CD4-positive, alpha-beta T cell treated with Interleukin-10 for 1 hour (primary cell): Measurements from ENCODE around the gene ADAMTS2.

ENCODE experiments used
- DNase-seq: peaks from one replicate; pipeline ENCODE4 v3.0.0-alpha.2; 2020

Gene ADAMTS2

DNA sequence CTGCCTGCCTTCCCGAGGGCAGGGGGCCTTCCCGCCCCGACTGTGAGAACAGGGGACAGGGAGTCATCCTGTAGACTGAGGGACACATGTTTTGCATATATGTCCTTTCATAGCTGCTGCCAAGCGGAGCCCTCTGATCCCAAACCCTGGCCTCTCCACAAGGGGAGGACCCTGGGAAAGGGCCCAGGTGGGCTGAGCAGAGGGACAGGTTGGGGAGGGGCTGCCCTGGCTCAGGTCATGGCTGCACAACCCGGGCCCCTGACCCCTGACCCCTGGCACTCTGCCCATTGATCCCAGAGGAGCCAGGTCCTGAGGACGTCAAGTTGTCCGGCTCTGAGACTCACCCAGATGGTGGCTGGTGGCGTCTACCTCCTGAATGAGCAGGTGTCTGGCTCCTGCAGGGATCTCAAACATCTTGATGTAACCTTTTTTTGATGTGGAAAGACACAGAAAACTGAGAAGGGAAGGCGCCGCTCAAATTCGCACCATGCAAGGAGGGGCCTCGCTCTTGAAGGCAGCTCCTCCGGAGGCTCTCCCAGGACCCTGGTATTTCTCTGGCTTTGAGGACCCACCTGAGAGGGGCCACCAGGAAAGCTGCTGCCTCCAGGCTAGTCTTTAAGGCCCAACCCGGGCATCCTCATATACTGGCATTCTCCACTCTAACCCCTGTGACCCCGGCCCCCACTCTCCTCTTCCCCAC lies 213.2 kb downstream of the ADAMTS2 start:
- no peak for DNase-seq

DNA sequence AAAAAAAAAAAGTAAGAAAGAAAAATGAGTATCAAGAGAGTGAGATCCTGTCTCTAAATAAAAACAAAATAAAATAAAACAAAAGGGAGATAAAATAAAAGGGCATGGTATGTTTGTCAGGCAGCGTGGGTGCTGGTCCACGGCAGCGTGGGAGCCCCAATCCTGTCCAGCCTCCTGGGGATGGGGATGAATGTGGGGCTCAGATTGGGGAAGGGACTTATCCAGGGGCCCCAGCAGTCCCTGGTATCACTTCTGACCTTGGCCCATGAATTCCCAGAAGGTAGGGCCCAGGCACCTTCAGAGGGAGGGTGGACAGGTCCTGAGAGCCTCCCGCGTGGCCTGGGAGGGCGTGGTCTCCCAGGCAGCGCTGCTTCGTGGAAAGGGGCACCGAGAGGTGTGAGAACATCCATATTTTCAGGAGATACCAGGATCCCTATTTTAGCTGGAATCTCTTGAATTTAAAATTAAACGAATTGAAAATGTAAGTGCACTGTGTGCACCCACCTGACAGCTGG lies 213.9 kb downstream of the ADAMTS2 start:
- no peak for DNase-seq

DNA sequence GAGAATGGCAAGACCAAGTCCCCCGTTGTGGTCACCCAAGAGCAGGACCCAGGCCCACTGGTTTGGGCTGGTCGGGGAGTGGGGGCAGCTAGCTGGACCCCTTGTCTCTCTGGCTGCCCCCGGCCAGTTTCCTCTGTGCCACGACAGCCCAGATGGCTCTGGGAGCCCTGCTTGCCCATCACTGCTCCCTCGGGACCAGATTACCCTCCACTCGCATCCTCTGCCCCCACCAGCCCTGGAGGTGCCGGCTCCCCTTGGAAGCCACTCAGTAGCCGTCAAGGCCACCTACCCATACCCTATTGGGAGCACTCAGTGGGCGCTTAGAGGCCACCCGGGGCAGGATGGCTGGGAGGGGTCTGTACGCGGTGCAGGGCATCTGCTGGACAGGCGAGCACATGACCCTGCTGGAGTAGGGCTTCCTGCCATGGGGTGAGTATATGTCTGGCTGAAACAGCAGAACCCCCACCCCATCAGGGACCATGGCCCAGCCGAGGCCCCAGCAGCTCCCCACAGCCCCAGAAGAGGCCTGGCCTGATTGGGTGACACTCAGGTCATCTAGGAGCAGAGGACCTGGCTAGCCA lies 215.1 kb downstream of the ADAMTS2 start:
- DNase-seq: no peak

- no peak for DNase-seq
These were observed 215.6 kb downstream of the ADAMTS2 start for GRCh38 chr5:179129607-179130071.

GRCh38 chr5:179128976-179129375 lies 216.3 kb downstream of the ADAMTS2 start:
- no peak for DNase-seq

GRCh38 chr5:179128041-179128365 lies 217.3 kb downstream of the ADAMTS2 start:
- no peak for DNase-seq

DNA sequence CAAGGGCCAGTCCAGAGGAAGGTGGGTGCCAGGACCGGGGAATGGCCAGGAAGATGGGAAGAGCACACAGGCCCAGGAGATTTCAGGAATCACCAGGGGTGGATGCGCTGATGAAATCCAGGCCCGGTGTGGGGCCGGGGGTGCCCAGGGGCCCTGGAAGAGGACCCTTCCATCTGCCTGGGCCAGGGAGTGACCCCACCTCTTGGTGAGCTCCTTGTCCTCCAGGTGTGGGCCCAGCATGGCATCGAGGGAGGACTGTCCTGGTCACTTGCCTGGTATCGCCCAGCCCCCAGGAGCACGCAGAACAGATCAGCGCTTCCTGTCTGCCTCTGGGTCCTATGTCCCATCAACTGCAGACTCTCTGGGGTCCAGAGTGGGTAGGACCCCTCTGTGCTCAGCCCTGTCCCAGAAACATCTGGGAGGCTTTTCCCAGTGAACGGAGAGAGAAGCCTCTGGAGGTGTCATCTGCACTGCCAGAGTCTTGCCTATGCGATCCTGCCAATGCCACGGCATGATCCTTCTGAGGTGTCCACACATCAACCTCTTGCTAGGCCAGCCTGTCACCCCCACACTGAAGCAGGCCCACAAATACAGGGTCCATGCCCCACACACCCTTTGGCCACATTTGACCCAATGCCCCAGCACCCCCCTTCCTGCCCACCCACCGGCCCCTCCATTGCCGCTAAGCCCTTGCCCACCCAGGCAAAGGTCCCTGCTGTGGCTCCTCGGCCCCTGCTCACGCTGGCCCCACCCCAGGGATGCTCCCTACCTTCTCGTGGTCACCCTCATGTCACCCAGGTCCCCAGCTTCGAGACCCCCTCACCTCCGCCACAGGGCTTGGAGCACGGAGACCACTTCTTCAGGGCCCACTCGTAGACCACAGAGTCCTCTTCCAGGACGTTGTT lies 217.9 kb downstream of the ADAMTS2 start:
- no peak for DNase-seq

DNA sequence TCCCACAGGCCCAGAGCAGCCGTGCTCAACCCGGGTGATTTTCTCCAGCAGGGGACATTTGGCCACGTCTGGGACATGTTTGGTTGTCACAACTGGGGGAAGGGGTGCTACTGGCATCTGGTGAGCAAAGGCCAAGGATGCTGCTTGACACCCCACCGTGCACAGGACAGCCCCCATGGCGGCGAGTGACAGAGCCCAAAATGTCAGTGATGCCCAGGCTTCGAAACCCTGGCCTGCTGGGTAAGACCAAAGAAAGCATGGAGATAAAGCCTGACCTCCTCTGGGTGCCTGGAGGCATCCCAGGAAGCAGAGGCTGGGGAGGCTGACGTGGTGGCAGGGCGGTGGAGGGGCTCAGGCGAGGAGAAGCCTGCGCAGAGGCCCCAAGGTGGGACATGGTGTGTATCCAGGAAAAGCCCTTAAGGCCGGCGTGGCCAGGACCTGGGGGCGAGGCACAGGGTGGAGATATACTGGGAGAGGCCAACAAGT lies 218.7 kb downstream of the ADAMTS2 start:
- no peak for DNase-seq

DNA sequence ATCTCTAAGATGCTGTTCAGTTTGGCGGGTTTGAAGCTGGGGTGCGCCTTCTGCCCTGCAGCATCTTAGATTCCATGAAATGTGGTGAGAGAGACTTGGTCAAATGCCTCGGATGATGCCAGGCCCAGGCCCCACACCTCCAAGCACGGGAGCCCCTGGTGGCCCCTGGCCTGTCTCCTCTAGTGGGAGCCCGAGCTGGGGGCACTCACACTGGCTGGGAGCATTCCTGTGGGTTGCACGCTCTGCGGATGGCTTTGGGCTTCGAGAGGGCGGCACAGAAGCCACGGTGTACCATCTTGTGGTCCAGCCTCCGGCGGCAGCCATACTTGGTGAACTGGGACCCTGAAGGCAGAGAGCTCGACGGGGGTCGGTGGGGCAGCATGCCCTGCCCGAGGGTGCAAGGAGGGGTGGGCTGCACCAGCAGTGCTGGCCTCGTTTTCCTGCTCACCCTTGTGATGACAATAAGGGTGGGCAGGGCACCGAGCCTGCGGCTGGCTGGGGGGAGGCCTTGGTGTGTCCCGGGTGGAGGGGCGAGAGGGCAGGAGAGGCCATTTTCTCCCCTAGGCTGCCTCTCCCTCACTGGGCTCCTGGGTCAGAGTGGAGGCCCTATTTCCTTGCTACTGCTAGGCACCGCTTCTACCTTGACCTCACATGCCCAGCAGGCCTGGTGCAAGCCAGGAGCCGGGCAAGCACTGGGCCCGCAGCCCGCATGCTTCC lies 219.3 kb downstream of the ADAMTS2 start:
- DNase-seq: no peak

GRCh38 chr5:179124853-179125788 lies 220.1 kb downstream of the ADAMTS2 start:
- DNase-seq: no peak

GRCh38 chr5:179124273-179124852 lies 220.9 kb downstream of the ADAMTS2 start:
- no peak for DNase-seq

- no peak for DNase-seq
These were observed 221.6 kb downstream of the ADAMTS2 start for GRCh38 chr5:179123491-179124272.

GRCh38 chr5:179123109-179123426 lies 222.2 kb downstream of the ADAMTS2 start:
- DNase-seq: no peak

- no peak for DNase-seq
These were observed 222.7 kb downstream of the ADAMTS2 start for GRCh38 chr5:179122411-179123108.

GRCh38 chr5:179121667-179122111 lies 223.6 kb downstream of the ADAMTS2 start:
- no peak for DNase-seq

GRCh38 chr5:179120951-179121666 lies 224.2 kb downstream of the ADAMTS2 start:
- no peak for DNase-seq

DNA sequence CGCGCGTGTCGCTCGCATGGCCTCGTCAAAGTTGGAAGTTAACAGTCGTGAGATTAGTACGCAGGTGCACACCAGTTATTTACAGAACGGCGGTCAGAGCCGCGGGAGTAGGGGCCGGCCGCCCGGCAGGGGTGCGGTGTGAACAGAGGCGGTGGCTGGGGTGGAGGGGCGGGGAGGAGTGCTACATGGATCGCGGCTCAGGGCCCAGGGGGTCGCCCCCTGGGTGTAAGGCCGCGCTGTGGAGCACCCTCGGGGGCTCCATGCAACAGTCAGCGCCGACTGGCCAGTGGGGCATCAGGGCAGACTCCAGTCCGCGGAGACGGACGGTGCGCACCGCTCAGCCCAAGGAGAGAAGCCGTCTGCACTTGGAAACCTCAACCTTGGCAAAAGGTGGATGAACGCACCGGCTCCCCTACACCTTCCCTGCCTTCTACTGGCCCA lies 224.8 kb downstream of the ADAMTS2 start:
- DNase-seq: no peak

- no peak for DNase-seq
These were observed 225.7 kb downstream of the ADAMTS2 start for GRCh38 chr5:179119415-179120170.
